Measurements from ENCODE around the gene THBS2.

DNA sequence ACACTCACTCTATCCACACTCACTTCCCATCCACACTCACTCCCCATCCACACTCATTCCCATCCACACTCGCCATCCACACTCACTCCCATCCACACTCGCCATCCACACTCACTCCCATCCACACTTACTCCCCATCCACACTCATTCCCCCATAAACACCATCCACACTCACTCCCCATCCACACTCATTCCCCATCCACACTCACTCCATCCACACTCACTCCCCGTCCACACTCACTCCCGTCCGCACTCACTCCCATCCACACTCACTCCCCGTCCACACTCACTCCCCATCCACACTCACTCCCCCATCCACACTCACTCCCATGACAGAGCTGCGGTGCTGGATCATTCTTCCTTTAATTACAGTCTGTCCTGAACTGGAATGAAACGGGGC, 17.1 kb downstream of the THBS2 start:
- TF ChIP-seq, protein P1, sequence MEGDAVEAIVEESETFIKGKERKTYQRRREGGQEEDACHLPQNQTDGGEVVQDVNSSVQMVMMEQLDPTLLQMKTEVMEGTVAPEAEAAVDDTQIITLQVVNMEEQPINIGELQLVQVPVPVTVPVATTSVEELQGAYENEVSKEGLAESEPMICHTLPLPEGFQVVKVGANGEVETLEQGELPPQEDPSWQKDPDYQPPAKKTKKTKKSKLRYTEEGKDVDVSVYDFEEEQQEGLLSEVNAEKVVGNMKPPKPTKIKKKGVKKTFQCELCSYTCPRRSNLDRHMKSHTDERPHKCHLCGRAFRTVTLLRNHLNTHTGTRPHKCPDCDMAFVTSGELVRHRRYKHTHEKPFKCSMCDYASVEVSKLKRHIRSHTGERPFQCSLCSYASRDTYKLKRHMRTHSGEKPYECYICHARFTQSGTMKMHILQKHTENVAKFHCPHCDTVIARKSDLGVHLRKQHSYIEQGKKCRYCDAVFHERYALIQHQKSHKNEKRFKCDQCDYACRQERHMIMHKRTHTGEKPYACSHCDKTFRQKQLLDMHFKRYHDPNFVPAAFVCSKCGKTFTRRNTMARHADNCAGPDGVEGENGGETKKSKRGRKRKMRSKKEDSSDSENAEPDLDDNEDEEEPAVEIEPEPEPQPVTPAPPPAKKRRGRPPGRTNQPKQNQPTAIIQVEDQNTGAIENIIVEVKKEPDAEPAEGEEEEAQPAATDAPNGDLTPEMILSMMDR (IDR thresholded peaks at IDR 0.05; ENCODE audit: extremely low read depth in 1 of 2, insufficient read depth in 1 of 2, low read depth in 1 of 2, low read length in 2 of 2) = no peak
- no peak for TF ChIP-seq EZH2 (IDR thresholded peaks at IDR 0.05; ENCODE audit: borderline replicate concordance, low read depth, low read length, severe bottlenecking)
- no peak for TF ChIP-seq POLR2AphosphoS5 (IDR thresholded peaks at IDR 0.05; ENCODE audit: insufficient read depth, low read depth, low read length)
